Measurements from ENCODE around the gene NMRK1.

GRCh38 chr9:75039009-75039408, 48.9 kb downstream of the NMRK1 start:
- TF ChIP-seq, protein P1, sequence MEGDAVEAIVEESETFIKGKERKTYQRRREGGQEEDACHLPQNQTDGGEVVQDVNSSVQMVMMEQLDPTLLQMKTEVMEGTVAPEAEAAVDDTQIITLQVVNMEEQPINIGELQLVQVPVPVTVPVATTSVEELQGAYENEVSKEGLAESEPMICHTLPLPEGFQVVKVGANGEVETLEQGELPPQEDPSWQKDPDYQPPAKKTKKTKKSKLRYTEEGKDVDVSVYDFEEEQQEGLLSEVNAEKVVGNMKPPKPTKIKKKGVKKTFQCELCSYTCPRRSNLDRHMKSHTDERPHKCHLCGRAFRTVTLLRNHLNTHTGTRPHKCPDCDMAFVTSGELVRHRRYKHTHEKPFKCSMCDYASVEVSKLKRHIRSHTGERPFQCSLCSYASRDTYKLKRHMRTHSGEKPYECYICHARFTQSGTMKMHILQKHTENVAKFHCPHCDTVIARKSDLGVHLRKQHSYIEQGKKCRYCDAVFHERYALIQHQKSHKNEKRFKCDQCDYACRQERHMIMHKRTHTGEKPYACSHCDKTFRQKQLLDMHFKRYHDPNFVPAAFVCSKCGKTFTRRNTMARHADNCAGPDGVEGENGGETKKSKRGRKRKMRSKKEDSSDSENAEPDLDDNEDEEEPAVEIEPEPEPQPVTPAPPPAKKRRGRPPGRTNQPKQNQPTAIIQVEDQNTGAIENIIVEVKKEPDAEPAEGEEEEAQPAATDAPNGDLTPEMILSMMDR (IDR thresholded peaks at IDR 0.05): no peak
- TF ChIP-seq POLR2A (IDR thresholded peaks at IDR 0.05): no peak
